Stimulated activated CD8-positive, alpha-beta memory T cell treated with anti-CD3 and anti-CD28 coated beads, Interleukin-12 subunit alpha, Interleukin-12 subunit beta, amount 100 ng/mL, for 1 hour (primary cell): ENCODE measurements around the gene WWOX.

ENCODE experiments used
- DNase-seq: peaks from one replicate; pipeline ENCODE4 v3.0.0-alpha.2; 2020; ENCODE audit warnings: low read depth

The WWOX gene

GRCh38 chr16:78300469-78300868 lies 201.0 kb downstream of the WWOX start:
- no peak for DNase-seq

DNA sequence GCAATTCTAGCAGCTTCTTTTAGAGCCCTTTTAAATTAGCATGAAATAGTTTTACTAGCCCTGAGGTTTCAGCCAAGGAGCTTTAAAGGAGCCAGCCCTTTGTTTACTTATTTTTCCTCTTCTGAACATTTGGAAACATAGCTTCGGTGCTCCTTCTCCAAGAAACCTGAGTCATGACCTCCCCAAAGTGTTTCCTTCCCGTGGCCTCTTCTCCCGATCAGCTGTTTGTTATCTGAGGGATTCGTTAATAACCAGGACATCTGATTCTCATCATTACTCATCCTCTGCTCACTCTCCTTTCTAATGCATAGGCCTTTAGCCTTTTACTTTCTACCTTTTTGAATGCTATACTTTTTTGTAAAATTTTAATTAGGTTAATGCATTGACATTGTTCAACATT lies 204.5 kb downstream of the WWOX start:
- no peak for DNase-seq

DNA sequence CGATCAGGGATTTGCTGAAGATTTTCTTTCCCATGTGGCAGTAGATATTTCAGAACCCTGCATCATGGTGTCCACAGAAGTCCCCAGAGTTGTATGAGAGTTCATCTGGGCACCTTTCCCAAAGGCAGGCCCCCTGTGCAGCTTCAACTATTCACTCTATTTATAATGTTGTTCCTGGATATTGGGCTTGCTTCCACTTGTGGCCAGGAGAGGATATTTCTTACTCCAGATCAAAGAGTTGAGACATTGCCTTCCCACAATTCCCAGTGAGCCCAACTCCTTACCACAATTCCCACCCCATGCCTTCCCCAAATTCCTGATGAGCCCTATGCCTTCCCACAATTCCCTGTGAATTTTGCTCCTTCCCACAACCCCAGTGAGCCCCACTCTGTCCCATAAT lies 206.9 kb downstream of the WWOX start:
- DNase-seq: no peak

- DNase-seq: no peak
Measured at GRCh38 chr16:78307824-78308528, 208.5 kb downstream of the WWOX start.

DNA sequence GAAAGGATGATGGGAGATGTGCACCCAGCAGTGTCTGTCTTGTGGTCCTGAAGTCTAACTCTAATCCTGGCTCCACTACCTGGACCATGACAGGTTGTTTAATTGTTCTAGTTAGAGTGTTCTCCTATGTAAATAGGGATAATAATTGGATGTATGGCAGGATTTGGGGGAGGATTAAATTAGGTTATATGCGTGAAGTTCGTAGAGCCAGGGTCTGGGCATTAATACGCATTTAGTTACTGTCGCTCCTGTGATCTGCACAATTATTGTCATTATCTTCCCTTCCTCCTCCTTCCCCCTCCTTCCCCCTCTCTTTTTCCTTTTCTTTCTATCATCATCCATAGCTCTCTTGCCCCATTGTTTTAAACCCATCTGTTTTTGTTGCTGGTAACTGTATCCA lies 210.3 kb downstream of the WWOX start:
- no peak for DNase-seq

DNA sequence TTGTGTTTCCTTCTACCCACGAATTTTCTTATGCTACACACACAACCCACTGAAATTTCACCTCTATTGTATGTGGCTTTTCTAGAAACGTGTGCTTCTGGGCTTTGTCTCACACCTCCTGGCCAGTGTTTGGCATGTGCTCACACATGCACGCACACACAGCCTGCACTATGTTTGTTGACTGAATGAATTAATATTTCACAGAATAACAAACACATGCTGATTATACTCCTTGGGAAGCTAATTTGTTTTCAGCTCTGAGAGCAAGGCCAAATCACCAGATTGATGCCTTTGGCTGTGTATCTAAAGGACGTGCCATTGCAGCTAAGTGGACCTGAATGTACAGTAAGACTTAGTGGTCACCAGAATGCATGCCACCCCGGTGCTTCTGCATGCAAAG lies 210.7 kb downstream of the WWOX start:
- no peak for DNase-seq

GRCh38 chr16:78310990-78311561 lies 211.6 kb downstream of the WWOX start:
- DNase-seq: no peak

- no peak for DNase-seq
Measured at GRCh38 chr16:78311831-78312230, 212.4 kb downstream of the WWOX start.

- no peak for DNase-seq
Measured at GRCh38 chr16:78317564-78318240, 218.2 kb downstream of the WWOX start.

DNA sequence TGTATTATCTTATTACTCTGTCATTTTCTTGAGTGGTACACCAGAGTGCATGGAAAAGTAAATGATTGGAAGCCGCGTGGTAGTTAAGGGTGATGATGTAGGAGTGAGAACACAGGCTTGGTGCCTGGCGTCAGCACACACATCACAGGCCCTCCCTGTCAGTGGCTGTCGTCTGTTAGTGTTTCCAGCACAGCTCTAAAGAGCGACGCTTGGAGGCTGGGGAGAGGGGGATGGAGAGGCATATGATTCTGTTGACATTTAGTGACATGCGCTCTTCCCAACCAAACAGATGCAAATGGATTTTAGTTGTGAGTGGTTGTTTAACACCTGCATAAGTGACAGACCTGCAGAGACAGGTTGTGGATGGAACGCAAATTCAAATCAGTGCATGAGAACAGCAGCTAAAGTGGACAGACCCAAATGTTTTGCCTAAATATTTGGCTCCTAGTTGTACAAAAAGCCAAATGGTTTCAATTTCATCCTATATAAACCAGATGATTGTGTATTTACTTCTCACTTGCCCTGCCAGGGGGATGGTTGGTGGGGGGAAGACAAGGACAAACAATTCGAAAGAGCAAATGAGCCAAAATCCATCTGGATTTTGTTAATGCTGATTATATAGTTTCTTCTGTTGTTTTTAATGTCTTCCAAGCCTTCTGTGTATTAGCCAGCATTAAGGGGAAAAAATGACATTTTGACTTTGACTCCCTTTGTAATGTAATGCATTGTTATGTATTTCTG lies 222.3 kb downstream of the WWOX start:
- DNase-seq: no peak

GRCh38 chr16:78323315-78323714 lies 223.9 kb downstream of the WWOX start:
- DNase-seq: no peak

GRCh38 chr16:78324649-78325285 lies 225.3 kb downstream of the WWOX start:
- no peak for DNase-seq

DNA sequence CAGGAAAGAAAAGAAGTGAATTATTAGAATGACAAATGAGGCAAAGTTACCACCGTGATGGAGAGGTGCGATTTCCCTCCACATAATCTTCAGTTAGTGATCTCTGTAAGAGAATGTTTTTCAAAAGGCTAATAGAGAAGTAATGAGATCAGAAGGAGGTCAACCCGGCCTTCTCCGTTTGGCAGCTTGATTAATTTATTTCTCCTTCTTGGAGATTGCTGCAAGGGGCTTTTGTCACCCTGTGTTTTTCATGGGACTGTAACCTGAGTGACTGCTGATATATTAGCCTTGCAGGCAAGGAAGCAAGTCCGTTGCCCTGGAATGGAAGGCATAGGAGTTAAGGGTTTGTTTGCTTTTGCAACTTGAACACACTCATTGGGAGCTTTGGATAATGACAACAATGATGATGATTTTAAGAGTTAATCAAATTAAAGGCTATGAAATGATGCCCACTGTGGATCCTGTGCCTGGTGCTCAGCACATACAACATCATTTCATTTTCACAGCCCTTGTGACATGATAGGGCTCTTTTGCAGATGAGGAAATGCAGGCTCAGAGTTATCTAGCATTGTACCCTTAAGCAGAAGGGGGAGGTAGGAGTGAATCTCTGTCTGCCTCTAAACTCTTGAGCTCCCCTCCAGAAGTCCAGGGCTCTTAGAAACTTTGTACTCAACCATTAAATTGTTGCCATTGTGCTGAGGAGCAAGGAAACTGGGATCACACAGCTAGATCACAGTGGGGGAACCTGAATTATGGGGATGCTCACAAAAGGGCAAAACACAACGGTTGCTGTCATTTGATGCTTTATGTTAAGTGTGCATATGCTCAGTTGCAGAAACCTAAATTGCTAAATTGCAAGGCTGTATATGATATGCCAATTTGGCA lies 226.3 kb downstream of the WWOX start:
- DNase-seq: no peak

GRCh38 chr16:78326731-78327130 lies 227.3 kb downstream of the WWOX start:
- no peak for DNase-seq

DNA sequence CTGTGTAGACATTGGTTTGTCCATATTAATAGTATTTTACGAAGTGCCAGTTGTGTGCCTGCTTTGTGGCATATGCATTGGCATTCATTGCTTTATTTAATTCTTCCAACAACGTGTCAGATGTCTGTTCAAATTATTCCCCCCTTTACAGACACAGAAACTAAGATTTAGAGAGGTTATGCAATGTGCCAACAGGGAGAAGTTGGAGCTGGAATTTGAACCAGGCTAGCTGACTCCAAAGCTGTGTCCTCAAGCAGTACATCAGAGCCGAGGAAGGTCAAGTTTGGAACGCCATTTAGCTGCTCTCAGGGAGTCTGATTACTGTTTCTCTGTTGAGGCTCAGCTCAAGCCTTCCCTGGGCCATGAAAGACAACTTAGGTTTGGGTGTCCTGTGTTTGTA lies 232.3 kb downstream of the WWOX start:
- DNase-seq: no peak

DNA sequence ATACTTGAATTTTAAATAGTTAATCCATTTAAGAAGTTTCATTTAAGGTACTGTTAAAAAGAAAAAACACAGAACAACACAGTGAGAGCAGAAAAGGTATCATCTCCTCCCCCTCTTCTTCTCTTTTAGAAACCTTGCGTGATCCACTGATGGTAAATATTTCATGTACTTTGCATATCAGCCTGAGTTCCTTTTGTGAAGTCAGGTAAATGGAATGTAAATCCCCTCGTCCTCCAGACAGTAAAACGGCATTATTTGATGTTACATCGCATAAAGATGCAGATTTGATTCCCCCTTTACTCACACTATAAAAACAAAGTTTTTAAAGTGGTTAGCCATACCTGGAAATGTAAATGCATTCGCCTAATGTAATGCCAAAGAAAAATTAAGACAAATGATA lies 234.4 kb downstream of the WWOX start:
- DNase-seq: no peak

DNA sequence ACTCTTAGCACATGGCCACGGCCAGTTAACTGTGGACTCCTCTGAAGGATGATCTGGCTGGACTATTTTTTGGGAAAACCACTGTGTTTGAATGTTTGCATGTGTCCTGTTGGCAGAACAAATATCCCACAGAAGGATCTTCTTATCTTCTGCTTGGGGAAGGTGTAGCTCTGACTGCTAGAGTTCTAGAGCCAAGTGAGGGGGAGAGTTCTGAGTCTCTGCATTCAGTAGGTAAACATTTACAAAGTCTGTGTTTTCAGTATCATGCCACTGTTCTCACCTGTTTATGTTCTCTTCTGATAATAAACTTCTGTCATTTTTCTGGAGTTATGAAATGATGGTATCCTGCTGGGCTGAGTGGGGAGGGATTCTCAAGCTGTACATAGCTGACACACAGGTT lies 241.1 kb downstream of the WWOX start:
- DNase-seq: no peak

- DNase-seq: no peak
Measured at GRCh38 chr16:78348068-78348467, 248.6 kb downstream of the WWOX start.

GRCh38 chr16:78348886-78349285 lies 249.4 kb downstream of the WWOX start:
- DNase-seq: no peak

GRCh38 chr16:78352184-78352583 lies 252.7 kb downstream of the WWOX start:
- DNase-seq: no peak

GRCh38 chr16:78353640-78354275 lies 254.3 kb downstream of the WWOX start:
- DNase-seq: no peak
